HEK293T (cell line): Measurements from ENCODE around the gene GINS2.

Experiments used
- CTCF ChIA-PET: fragments of 350-600 bp; formaldehyde crosslinking; extraction: SDS; loops from one replicate; lab custom pipeline; 2021; ENCODE audit warnings: antibody characterized with exemption, inconsistent platforms; lab: Yijun Ruan, JAX
- POLR2A ChIA-PET: fragments of 350-600 bp; formaldehyde crosslinking; extraction: SDS; loops from one replicate; lab custom pipeline; 2020; ENCODE audit warnings: antibody characterized with exemption, inconsistent platforms; lab: Yijun Ruan, JAX
- DNase-seq: peaks from one replicate; pipeline ENCODE4 v3.0.0; 2012; ENCODE audit warnings: mixed read lengths; ENCODE audit errors: extremely low spot score
- ARNT ChIP-seq: fragments of 450-650 bp; IDR thresholded peaks from 2 replicates; pipeline ENCODE4 v1.6.1; 2017; ENCODE audit warnings: mild to moderate bottlenecking
- BHLHE40 ChIP-seq: fragments of 450-650 bp; IDR thresholded peaks from 2 replicates; pipeline ENCODE4 v1.6.1; 2016; ENCODE audit warnings: mild to moderate bottlenecking, moderate library complexity, borderline replicate concordance
- CTBP1 ChIP-seq: fragments of 450-650 bp; IDR thresholded peaks from 2 replicates; pipeline ENCODE4 v1.6.1; 2016; ENCODE audit warnings: borderline replicate concordance
- ELF4 ChIP-seq: fragments of 450-650 bp; IDR thresholded peaks from 2 replicates; pipeline ENCODE4 v1.6.1; 2017; ENCODE audit warnings: antibody characterized with exemption
- FOXA1 ChIP-seq: fragments of 450-650 bp; IDR thresholded peaks from 2 replicates; pipeline ENCODE4 v1.6.1; 2016; ENCODE audit warnings: mild to moderate bottlenecking
- FOXK2 ChIP-seq: fragments of 450-650 bp; IDR thresholded peaks from 2 replicates; pipeline ENCODE4 v1.6.1; 2016; ENCODE audit warnings: mild to moderate bottlenecking
- FOXM1 ChIP-seq: fragments of 450-650 bp; IDR thresholded peaks from 2 replicates; pipeline ENCODE4 v1.6.1; 2017; ENCODE audit warnings: mild to moderate bottlenecking, borderline replicate concordance
- HDGF ChIP-seq: fragments of 450-650 bp; IDR thresholded peaks from 2 replicates; pipeline ENCODE4 v1.6.1; 2017; ENCODE audit warnings: antibody characterized with exemption, borderline replicate concordance
- L3MBTL2 ChIP-seq: fragments of 450-650 bp; conservative IDR thresholded peaks from 2 replicates; pipeline ENCODE4 v1.6.1; 2016; ENCODE audit warnings: mild to moderate bottlenecking
- LEF1 ChIP-seq: fragments of 450-650 bp; IDR thresholded peaks from 2 replicates; pipeline ENCODE4 v1.6.1; 2017; ENCODE audit warnings: mild to moderate bottlenecking, borderline replicate concordance
- NFRKB ChIP-seq: fragments of 450-650 bp; IDR thresholded peaks from 2 replicates; pipeline ENCODE4 v1.6.1; 2016; ENCODE audit warnings: mild to moderate bottlenecking, moderate library complexity
- PKNOX1 ChIP-seq: fragments of 450-650 bp; IDR thresholded peaks from 2 replicates; pipeline ENCODE4 v1.6.1; 2016
- SP1 ChIP-seq: fragments of 450-650 bp; IDR thresholded peaks from 2 replicates; pipeline ENCODE4 v1.6.1; 2017
- SUZ12 ChIP-seq: fragments of 450-650 bp; IDR thresholded peaks from 2 replicates; pipeline ENCODE4 v1.6.1; 2016; ENCODE audit warnings: mild to moderate bottlenecking
- TARDBP ChIP-seq: fragments of 450-650 bp; IDR thresholded peaks from 2 replicates; pipeline ENCODE4 v1.6.1; 2016
- ZNF384 ChIP-seq: fragments of 450-650 bp; IDR thresholded peaks from 2 replicates; pipeline ENCODE4 v1.6.1; 2016

Gene GINS2

DNA sequence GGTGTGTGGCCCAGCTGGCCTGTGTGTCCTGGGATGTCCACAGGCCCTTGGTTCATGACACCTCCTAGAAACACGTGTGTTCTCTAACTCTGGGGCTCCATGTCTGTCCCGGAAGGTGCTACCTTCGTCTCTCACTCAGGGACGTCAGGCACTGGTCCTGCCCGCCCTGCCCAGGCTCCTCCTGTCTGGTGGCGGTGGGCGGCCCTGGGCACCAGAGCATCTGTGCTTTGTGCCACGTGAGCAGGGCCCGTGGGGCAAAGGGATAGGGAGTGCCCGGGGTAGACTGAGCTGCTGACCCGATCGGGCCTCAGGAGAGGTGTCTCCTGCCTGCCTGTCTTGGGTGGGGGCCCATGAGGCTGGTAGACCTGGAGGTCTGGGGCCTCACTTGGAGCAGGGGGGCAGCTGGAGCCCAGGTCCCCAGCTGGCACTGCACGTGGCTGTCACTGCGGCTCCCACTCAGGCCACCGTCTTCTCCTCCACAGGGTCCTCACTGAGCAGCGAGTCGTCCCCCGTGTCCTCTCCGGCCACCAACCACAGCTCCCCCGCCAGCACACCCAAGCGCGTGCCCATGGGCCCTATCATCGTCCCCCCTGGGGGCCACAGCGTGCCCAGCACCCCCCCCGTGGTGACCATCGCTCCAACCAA lies 40.6 kb downstream of the GINS2 start:
- POLR2A ChIA-PET, result no interaction called here
- DNase-seq, result no peak
- CTCF ChIA-PET, result no interaction called here
- no peak for TF ChIP-seq SP1
- TF ChIP-seq NFRKB, result no peak
- TF ChIP-seq PKNOX1, result no peak

DNA sequence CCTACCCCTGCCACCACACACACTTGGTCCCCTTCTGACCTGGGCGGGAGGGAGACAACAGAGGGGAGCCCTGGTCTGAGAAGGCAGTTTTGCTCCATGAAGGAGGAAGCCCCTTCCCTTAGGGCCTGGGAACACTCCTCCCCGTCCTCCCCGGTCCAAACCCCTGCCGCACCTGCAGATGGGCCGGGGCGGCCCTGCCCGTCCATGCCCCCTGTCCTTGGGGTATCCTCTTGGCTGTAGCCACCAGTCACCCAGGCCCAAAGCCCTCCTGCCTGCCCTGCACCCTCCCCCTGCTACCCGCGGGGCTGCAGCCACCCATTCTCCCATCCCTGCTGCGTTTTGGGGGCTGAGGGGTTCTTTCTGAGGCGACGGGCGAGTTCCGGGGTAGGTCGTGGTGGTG lies 41.8 kb downstream of the GINS2 start:
- CTCF ChIA-PET, result no interaction called here
- DNase-seq, result no peak
- POLR2A ChIA-PET, result no interaction called here
- TF ChIP-seq FOXM1 (no peak), ARNT (no peak), FOXK2 (no peak), LEF1 (no peak), ZNF384 (no peak)

- POLR2A ChIA-PET, result no interaction called here
- TF ChIP-seq SUZ12 (no peak), CTBP1 (no peak), TARDBP (no peak), FOXM1 (no peak), FOXK2 (no peak), L3MBTL2 (no peak), SP1 (no peak), FOXA1 (no peak), LEF1 (no peak), PKNOX1 (no peak), BHLHE40 (no peak), NFRKB (no peak), HDGF (no peak)
- CTCF ChIA-PET, result no interaction called here
- no peak for DNase-seq
Observed at GRCh38 chr16:85646358-85646907, 42.3 kb downstream of the GINS2 start.

GRCh38 chr16:85645021-85645589 lies 43.6 kb downstream of the GINS2 start:
- POLR2A ChIA-PET, result no interaction called here
- DNase-seq, result no peak
- CTCF ChIA-PET, result no interaction called here
- no peak for TF ChIP-seq L3MBTL2
- TF ChIP-seq CTBP1, result no peak
- no peak for TF ChIP-seq SUZ12
- TF ChIP-seq HDGF, result no peak
- no peak for TF ChIP-seq FOXA1
- TF ChIP-seq FOXM1, result no peak
- no peak for TF ChIP-seq ARNT

GRCh38 chr16:85644093-85644712 lies 44.6 kb downstream of the GINS2 start:
- ChIA-PET POLR2A (no interaction called here), CTCF (no interaction called here)
- DNase-seq, result no peak
- TF ChIP-seq SUZ12 (no peak), FOXK2 (no peak), ELF4 (no peak), ARNT (no peak), CTBP1 (no peak), PKNOX1 (no peak), BHLHE40 (no peak), NFRKB (no peak), SP1 (no peak), LEF1 (no peak), L3MBTL2 (no peak), FOXM1 (no peak), HDGF (no peak)

DNA sequence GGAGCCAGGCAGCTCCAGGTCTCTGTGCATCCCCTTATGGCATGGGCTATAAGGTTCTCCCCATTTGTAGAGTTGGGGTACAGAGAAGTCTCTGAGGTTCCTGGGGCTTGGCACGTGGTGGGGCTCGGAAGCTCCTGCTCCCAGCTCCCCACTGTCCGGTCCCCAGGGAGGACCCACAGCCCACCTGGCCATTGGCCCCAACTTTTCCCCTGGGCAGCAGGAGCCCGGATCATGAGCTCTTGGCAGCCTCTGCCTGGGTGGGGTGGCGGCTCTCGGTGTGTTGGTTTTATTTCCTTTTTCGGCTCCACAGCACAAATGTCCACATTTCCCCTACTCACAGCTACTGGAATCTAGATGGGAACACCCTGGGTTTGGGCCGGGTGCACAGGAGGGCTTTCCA lies 45.1 kb downstream of the GINS2 start:
- TF ChIP-seq NFRKB, result no peak
- TF ChIP-seq L3MBTL2, result no peak
- TF ChIP-seq SP1, result no peak
- TF ChIP-seq FOXM1, result no peak
- POLR2A ChIA-PET, result no interaction called here
- no peak for DNase-seq
- CTCF ChIA-PET, result no interaction called here
